Fibroblast of lung (primary cell): ENCODE data around the gene CRABP2. TPM values are rescaled to one million over a fixed set of nuclear protein-coding genes. Genes with fewer than 3 reads are reported as not detected.
A peak's percentile ranks its signal among the peaks of the same experiment; 100 is the strongest.

Experiments used
- DNase-seq, 2 donors: peaks; one replicate each; pipeline versions ENCODE4 v3.0.0 to v3.0.0-alpha.2; 2010; ENCODE audit warnings: low read depth in 2 of 2
- H2AFZ ChIP-seq: 2 replicates; pipeline ENCODE4 v1.5.1; 2012; ENCODE audit warnings: low read length, control low read depth, inconsistent platforms
- H3K27ac ChIP-seq: 2 replicates; pipeline ENCODE4 v1.5.1; 2011; ENCODE audit warnings: low read length, control low read depth; ENCODE audit not compliant: insufficient read depth
- H3K27me3 ChIP-seq: 2 replicates; pipeline ENCODE4 v1.5.1; 2011; ENCODE audit warnings: mild to moderate bottlenecking, low read length; ENCODE audit not compliant: control insufficient read depth, insufficient read depth
- H3K36me3 ChIP-seq: 2 replicates; pipeline ENCODE4 v1.5.1; 2011; ENCODE audit warnings: low read length; ENCODE audit not compliant: control insufficient read depth, insufficient read depth
- H3K4me1 ChIP-seq: 2 replicates; pipeline ENCODE4 v1.5.1; 2011; ENCODE audit warnings: low read length; ENCODE audit not compliant: control insufficient read depth, insufficient read depth; ENCODE audit errors: extremely low read depth
- H3K4me2 ChIP-seq: 2 replicates; pipeline ENCODE4 v1.5.1; 2011; ENCODE audit warnings: low read length, control low read depth; ENCODE audit not compliant: insufficient read depth; ENCODE audit errors: extremely low read depth
- H3K4me3 ChIP-seq, 4 experiments: fragments of 200-600 bp in 1 of 4; sonication (generic) in 1 of 4; replicated peaks in 1 of 4; 2 replicates each; pipeline ENCODE4 v1.5.1; 2011 to 2016; ENCODE audit warnings: low read length in 4 of 4, low read depth in 3 of 4, mild to moderate bottlenecking in 3 of 4, control low read depth in 2 of 4, inconsistent platforms in 1 of 4, mixed read lengths in 1 of 4; ENCODE audit not compliant: insufficient read depth in 1 of 4; ENCODE audit errors: control extremely low read depth in 1 of 4
- H3K79me2 ChIP-seq: 2 replicates; pipeline ENCODE4 v1.5.1; 2012; ENCODE audit warnings: mild to moderate bottlenecking, low read length, inconsistent platforms; ENCODE audit not compliant: control insufficient read depth, insufficient read depth
- H3K9ac ChIP-seq: 2 replicates; pipeline ENCODE4 v1.5.1; 2011; ENCODE audit warnings: mild to moderate bottlenecking, low read length, control low read depth; ENCODE audit not compliant: insufficient read depth
- H3K9me3 ChIP-seq: 2 replicates; pipeline ENCODE4 v1.5.1; 2012; ENCODE audit warnings: low read depth, low read length; ENCODE audit not compliant: control insufficient read depth, insufficient read depth
- H4K20me1 ChIP-seq: 2 replicates; pipeline ENCODE4 v1.5.1; 2011; ENCODE audit warnings: low read length; ENCODE audit not compliant: control insufficient read depth, insufficient read depth; ENCODE audit errors: extremely low read depth
- CTCF ChIP-seq, 2 donors: IDR thresholded peaks in 1 of 2; conservative IDR thresholded peaks in 1 of 2; 1 replicate in 1 of 2; 2 replicates in 1 of 2; pipeline ENCODE4 v1.5.1; 2011 to 2012; ENCODE audit warnings: low read length in 2 of 2, control low read depth in 1 of 2, inconsistent platforms in 1 of 2, low read depth in 1 of 2, mild to moderate bottlenecking in 1 of 2
- EZH2 ChIP-seq: IDR thresholded peaks from 2 replicates; pipeline ENCODE4 v1.5.1; 2012; ENCODE audit warnings: low read length, control low read depth, mild to moderate bottlenecking; ENCODE audit errors: missing control alignments
- polyA plus RNA-seq, 2 donors: library from polyadenylated mRNA; depleted of rRNA in 1 of 2; stranded (reverse) in 1 of 2; unstranded in 1 of 2; fragments of >200 nt; gene quantifications; 2 replicates each; pipeline ENCODE4 v1.2.1, GENCODE V29; 2011 to 2012; ENCODE audit warnings: missing spikeins in 1 of 2
- total RNA-seq: library from RNA; depleted of rRNA; stranded (reverse); fragments of >200 nt; gene quantifications from 2 replicates; pipeline ENCODE4 v1.2.1, GENCODE V29; 2014

Gene CRABP2
- total and polyA plus RNA-seq, 2 donors (not counting 1 experiment from before 2014, with no cell fraction given): 48.9 to 70.4 TPM

- TF ChIP-seq EZH2 (no peak), CTCF (conservative IDR thresholded peaks at IDR 0.05 in 1 of 2, IDR thresholded peaks at IDR 0.05 in 1 of 2; ENCODE audit: low read depth in 1 of 2, low read length in 2 of 2) (no peak)
- Histone ChIP-seq H3K9me3 (no peaks in the 10 kb centered on the region), H3K36me3 (no peaks in the 10 kb centered on the region), H3K27ac (no peak overlapping the region), H3K79me2 (no peaks in the 10 kb centered on the region), H4K20me1 (no peaks in the 10 kb centered on the region), H2AFZ (no peak overlapping the region), H3K4me2 (no peak overlapping the region), H3K9ac (no peak overlapping the region), H3K27me3 (no peaks in the 10 kb centered on the region), H3K4me1 (peaks cover 56% of the 10 kb centered on the region), H3K4me3 (no peak overlapping the region)
- DNase-seq: no peak
Measured at GRCh38 chr1:156709031-156709430, 3.6 kb upstream of the CRABP2 start.

- Histone ChIP-seq H3K9ac (no peak overlapping the region), H3K4me3 (peak overlapping the region in 1 of 4 experiments; percentile 22), H3K27ac (peak overlapping the region; percentile 63), H3K79me2 (no peaks in the 10 kb centered on the region), H3K4me1 (peaks cover 56% of the 10 kb centered on the region), H3K4me2 (peak overlapping the region; percentile 39), H4K20me1 (no peaks in the 10 kb centered on the region), H3K36me3 (no peaks in the 10 kb centered on the region), H3K9me3 (no peaks in the 10 kb centered on the region), H3K27me3 (no peaks in the 10 kb centered on the region), H2AFZ (no peak overlapping the region)
- TF ChIP-seq EZH2 (no peak), CTCF (conservative IDR thresholded peaks at IDR 0.05 in 1 of 2, IDR thresholded peaks at IDR 0.05 in 1 of 2; ENCODE audit: low read depth in 1 of 2, low read length in 2 of 2) (no peak)
- no peak for DNase-seq
Measured at GRCh38 chr1:156708218-156708661, 2.9 kb upstream of the CRABP2 start.

GRCh38 chr1:156707417-156708217 lies 2.2 kb upstream of the CRABP2 start:
- Histone ChIP-seq H3K79me2 (no peaks in the 10 kb centered on the region), H3K9ac (no peak overlapping the region), H3K27me3 (no peaks in the 10 kb centered on the region), H3K4me1 (peaks cover 51% of the 10 kb centered on the region), H3K9me3 (no peaks in the 10 kb centered on the region), H3K4me3 (peak overlapping the region in 1 of 4 experiments; percentile 22), H2AFZ (no peak overlapping the region), H3K4me2 (peak overlapping the region; percentile 39), H4K20me1 (no peaks in the 10 kb centered on the region), H3K36me3 (no peaks in the 10 kb centered on the region), H3K27ac (peak overlapping the region; percentile 63)
- DNase-seq: peak; percentile 59 to 66
- TF ChIP-seq CTCF (conservative IDR thresholded peaks at IDR 0.05 in 1 of 2, IDR thresholded peaks at IDR 0.05 in 1 of 2; ENCODE audit: low read depth in 1 of 2, low read length in 2 of 2): no peak
- no peak for TF ChIP-seq EZH2
